Lower leg skin (tissue), 3 donors: ENCODE measurements around the gene AKR1C3.

ENCODE experiments used
- CTCF ChIP-seq, 3 donors: fragments of 450-650 bp; IDR thresholded peaks; one replicate each; pipeline ENCODE4 v1.5.1; 2016; ENCODE audit warnings: antibody characterized with exemption in 3 of 3, mild to moderate bottlenecking in 3 of 3, moderate library complexity in 2 of 3
- POLR2A ChIP-seq, 2 donors: fragments of 450-650 bp; IDR thresholded peaks; one replicate each; pipeline ENCODE4 v1.6.1; 2016 to 2017; ENCODE audit warnings: antibody characterized with exemption in 2 of 2, mild to moderate bottlenecking in 1 of 2, moderate library complexity in 1 of 2

GRCh38 chr10:5091196-5091595 lies 3.0 kb upstream of the AKR1C3 start:
- TF ChIP-seq POLR2A (IDR thresholded peaks at IDR 0.05) (no peak), CTCF (IDR thresholded peaks at IDR 0.05) (no peak)
